ENCODE results near the gene NDUFS6. TPM values are rescaled to one million over a fixed set of nuclear protein-coding genes. Genes with fewer than 3 reads are reported as not detected.

The NDUFS6 gene
- total RNA-seq, 1 experiment from 2014 or later, result 72.8 TPM

- TF ChIP-seq CTCF (conservative IDR thresholded peaks at IDR 0.05; ENCODE audit: low read depth, low read length) (no peak), EZH2 (IDR thresholded peaks at IDR 0.05; ENCODE audit: borderline replicate concordance, low read depth, low read length, poor library complexity, severe bottlenecking) (no peak)
- Histone ChIP-seq H3K4me1 (ENCODE audit: insufficient read depth, low read length, poor library complexity, severe bottlenecking) (peaks cover 8% of the 10 kb centered on the region), H3K4me3 (ENCODE audit: low read depth, low read length, poor library complexity, severe bottlenecking) (no peak overlapping the region), H3K27me3 (replicated peaks; ENCODE audit: insufficient read depth, low read depth, low read length, poor library complexity) (no peaks in the 10 kb centered on the region), H3K9me3 (ENCODE audit: low read depth, low read length, poor library complexity, severe bottlenecking) (no peaks in the 10 kb centered on the region), H3K36me3 (ENCODE audit: insufficient read depth, low read length, poor library complexity, severe bottlenecking) (peaks cover 72% of the 10 kb centered on the region), H3K27ac (ENCODE audit: low read depth, low read length, poor library complexity, severe bottlenecking) (no peak overlapping the region)
- BruUV-seq (replicated peaks), result no TSS peak
- DNase-seq (ENCODE audit: low spot score), result no peak
- CTCF ChIA-PET, result no interaction called here
- intact Hi-C loops (cut with micrococcal nuclease; ENCODE audit: unreplicated experiment), result no loop called here
- POLR2A ChIA-PET (ENCODE audit: low non-redundant PET), result no interaction called here
Measured at GRCh38 chr5:1805326-1805725, 4.1 kb downstream of the NDUFS6 start.

DNA sequence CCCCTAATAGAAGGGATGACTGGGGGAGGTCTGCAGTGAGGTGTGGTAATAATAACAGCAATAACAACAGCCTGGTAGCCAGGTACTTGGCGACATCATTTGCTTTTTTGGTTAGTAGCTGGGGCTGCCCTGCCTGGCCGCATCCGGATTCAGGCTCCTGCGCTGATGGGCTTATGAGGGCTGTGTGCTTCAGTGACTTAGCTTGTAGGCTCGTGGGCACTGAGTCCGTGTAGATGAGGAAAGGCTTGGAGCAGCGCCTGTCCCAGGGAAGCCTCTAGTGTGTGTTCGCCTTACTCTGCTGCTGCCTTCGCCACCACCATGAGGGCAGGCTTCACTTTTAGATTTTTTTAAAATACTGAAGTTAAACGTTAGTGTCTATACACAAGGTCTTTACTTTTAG is 4.5 kb downstream of the NDUFS6 start:
- no peak for TF ChIP-seq EZH2 (IDR thresholded peaks at IDR 0.05; ENCODE audit: borderline replicate concordance, low read depth, low read length, poor library complexity, severe bottlenecking)
- TF ChIP-seq CTCF (conservative IDR thresholded peaks at IDR 0.05; ENCODE audit: low read depth, low read length), result no peak
- no peaks in the 10 kb centered on the region for H3K27me3 ChIP-seq (replicated peaks; ENCODE audit: insufficient read depth, low read depth, low read length, poor library complexity)
- DNase-seq (ENCODE audit: low spot score), result no peak
- POLR2A ChIA-PET (ENCODE audit: low non-redundant PET), result no interaction called here
- no TSS peak for BruUV-seq (replicated peaks)
- no peak overlapping the region for H3K4me3 ChIP-seq (ENCODE audit: low read depth, low read length, poor library complexity, severe bottlenecking)
- intact Hi-C loops (cut with micrococcal nuclease; ENCODE audit: unreplicated experiment), result no loop called here
- peaks cover 76% of the 10 kb centered on the region for H3K36me3 ChIP-seq (ENCODE audit: insufficient read depth, low read length, poor library complexity, severe bottlenecking)
- H3K9me3 ChIP-seq (ENCODE audit: low read depth, low read length, poor library complexity, severe bottlenecking), result no peaks in the 10 kb centered on the region
- H3K4me1 ChIP-seq (ENCODE audit: insufficient read depth, low read length, poor library complexity, severe bottlenecking), result peaks cover 8% of the 10 kb centered on the region
- CTCF ChIA-PET, result no interaction called here
- H3K27ac ChIP-seq (ENCODE audit: low read depth, low read length, poor library complexity, severe bottlenecking), result no peak overlapping the region

- H3K36me3 ChIP-seq (ENCODE audit: insufficient read depth, low read length, poor library complexity, severe bottlenecking), result peaks cover 76% of the 10 kb centered on the region
- H3K4me1 ChIP-seq (ENCODE audit: insufficient read depth, low read length, poor library complexity, severe bottlenecking), result peaks cover 8% of the 10 kb centered on the region
- intact Hi-C loops (cut with micrococcal nuclease; ENCODE audit: unreplicated experiment), result no loop called here
- ChIA-PET CTCF (no interaction called here), POLR2A (ENCODE audit: low non-redundant PET) (no interaction called here)
- no TSS peak for BruUV-seq (replicated peaks)
- H3K9me3 ChIP-seq (ENCODE audit: low read depth, low read length, poor library complexity, severe bottlenecking), result no peaks in the 10 kb centered on the region
- H3K27ac ChIP-seq (ENCODE audit: low read depth, low read length, poor library complexity, severe bottlenecking), result no peak overlapping the region
- no peak for TF ChIP-seq CTCF (conservative IDR thresholded peaks at IDR 0.05; ENCODE audit: low read depth, low read length)
- TF ChIP-seq EZH2 (IDR thresholded peaks at IDR 0.05; ENCODE audit: borderline replicate concordance, low read depth, low read length, poor library complexity, severe bottlenecking), result no peak
- H3K27me3 ChIP-seq (replicated peaks; ENCODE audit: insufficient read depth, low read depth, low read length, poor library complexity), result no peaks in the 10 kb centered on the region
- no peak overlapping the region for H3K4me3 ChIP-seq (ENCODE audit: low read depth, low read length, poor library complexity, severe bottlenecking)
- DNase-seq (ENCODE audit: low spot score), result no peak
Measured at GRCh38 chr5:1806199-1806598, 5.0 kb downstream of the NDUFS6 start.
